Tibial nerve (tissue), 4 donors: ENCODE measurements around the gene KLC3.

ENCODE experiments used
- CTCF ChIP-seq, 5 experiments: fragments of 200-600 bp in 3 of 5; fragments of 450-650 bp in 2 of 5; sonication (generic) in 3 of 5; IDR thresholded peaks; one replicate each; pipeline ENCODE4 v1.5.1; 2016 to 2019; ENCODE audit warnings: antibody characterized with exemption in 5 of 5, mild to moderate bottlenecking in 3 of 5, moderate library complexity in 2 of 5
- EP300 ChIP-seq, 2 donors: sonication (generic); formaldehyde crosslinking; IDR thresholded peaks; one replicate each; pipeline ENCODE4 v1.6.1; 2017; ENCODE audit warnings: antibody characterized with exemption in 2 of 2, mild to moderate bottlenecking in 1 of 2
- POLR2A ChIP-seq, 2 donors: fragments of 450-650 bp; IDR thresholded peaks; one replicate each; pipeline ENCODE4 v1.6.1; 2017; ENCODE audit warnings: antibody characterized with exemption in 2 of 2, mild to moderate bottlenecking in 2 of 2, moderate library complexity in 2 of 2

GRCh38 chr19:45321848-45322247, 18.7 kb upstream of the KLC3 start:
- TF ChIP-seq CTCF (IDR thresholded peaks at IDR 0.05) (no peak), POLR2A (IDR thresholded peaks at IDR 0.05) (no peak), EP300 (IDR thresholded peaks at IDR 0.05) (no peak)
